Measurements from ENCODE around the gene GMDS.

GMDS gene

DNA sequence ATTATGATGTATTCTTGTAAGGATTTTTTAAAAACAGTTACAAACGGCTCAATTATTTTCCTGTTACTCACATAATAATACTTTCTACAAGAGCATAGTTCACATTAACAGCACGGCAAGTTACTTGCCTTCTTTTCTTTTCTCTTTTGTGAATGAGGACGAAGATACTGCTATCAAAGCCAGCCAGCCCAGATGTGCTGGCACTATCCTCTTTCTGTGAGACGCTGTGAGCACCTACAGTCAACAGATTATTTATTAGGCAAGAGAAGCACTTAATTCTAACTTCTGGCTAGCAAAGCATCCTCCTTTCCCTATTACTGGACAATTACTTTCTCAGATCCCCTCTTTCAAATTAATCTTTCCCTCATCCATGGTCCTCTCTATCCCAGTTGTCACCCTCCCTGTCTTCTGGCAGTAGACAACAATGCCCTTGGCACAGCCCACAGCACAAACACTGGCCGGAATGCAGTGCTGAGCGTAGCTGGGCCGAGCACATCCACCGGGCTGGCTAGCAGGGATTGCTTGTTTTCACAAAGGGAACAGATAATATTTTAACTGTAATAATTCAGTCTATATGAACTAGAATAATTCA, 373.6 kb downstream of the GMDS start:
- H3K4me3 ChIP-seq (ENCODE audit: low read length in 2 of 2): no peak overlapping the region
- H3K9me3 ChIP-seq (ENCODE audit: control insufficient read depth in 2 of 2, low read length in 2 of 2): no peaks in the 10 kb centered on the region
- peaks cover under 1 to 2% of the 10 kb centered on the region in 2 donors for H3K36me3 ChIP-seq (ENCODE audit: control insufficient read depth in 2 of 2, insufficient read depth in 2 of 2, low read length in 2 of 2)
- no peak overlapping the region for H3K9ac ChIP-seq (ENCODE audit: low read depth in 1 of 2, low read length in 2 of 2)
- H3K27me3 ChIP-seq (ENCODE audit: control insufficient read depth in 2 of 2, insufficient read depth in 2 of 2, low read length in 2 of 2): no peaks in the 10 kb centered on the region
- H3K27ac ChIP-seq (ENCODE audit: low read depth in 2 of 2, low read length in 2 of 2): no peak overlapping the region
- H3K4me1 ChIP-seq (ENCODE audit: control insufficient read depth in 2 of 2, insufficient read depth in 2 of 2, low read length in 2 of 2): no peaks in the 10 kb centered on the region

DNA sequence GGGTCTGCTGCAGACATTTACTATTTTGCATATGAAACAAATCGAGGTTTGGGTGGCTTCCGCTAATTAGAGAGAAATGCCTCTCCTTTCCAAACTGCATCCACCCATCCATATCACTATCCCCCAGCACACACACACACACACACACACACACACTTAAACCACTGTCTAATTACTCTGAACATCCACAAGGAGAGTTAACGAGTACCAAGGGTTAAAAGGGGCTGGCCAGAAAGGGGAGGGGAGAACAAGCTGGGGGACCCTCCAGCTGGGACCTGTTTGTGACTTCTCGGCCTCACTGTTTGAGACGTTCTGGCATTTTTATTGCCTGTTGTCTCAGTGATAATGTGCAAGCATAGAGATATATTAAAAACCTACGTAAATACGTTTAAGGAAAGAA, 374.5 kb downstream of the GMDS start:
- no peak overlapping the region for H3K9ac ChIP-seq (ENCODE audit: low read depth in 1 of 2, low read length in 2 of 2)
- no peaks in the 10 kb centered on the region for H3K27me3 ChIP-seq (ENCODE audit: control insufficient read depth in 2 of 2, insufficient read depth in 2 of 2, low read length in 2 of 2)
- H3K4me1 ChIP-seq (ENCODE audit: control insufficient read depth in 2 of 2, insufficient read depth in 2 of 2, low read length in 2 of 2): no peaks in the 10 kb centered on the region
- H3K27ac ChIP-seq (ENCODE audit: low read depth in 2 of 2, low read length in 2 of 2): no peak overlapping the region
- no peaks in the 10 kb centered on the region for H3K9me3 ChIP-seq (ENCODE audit: control insufficient read depth in 2 of 2, low read length in 2 of 2)
- H3K36me3 ChIP-seq (ENCODE audit: control insufficient read depth in 2 of 2, insufficient read depth in 2 of 2, low read length in 2 of 2): peaks cover 0 to 2% of the 10 kb centered on the region in 2 donors
- H3K4me3 ChIP-seq (ENCODE audit: low read length in 2 of 2): no peak overlapping the region

GRCh38 chr6:1870251-1870650, 375.2 kb downstream of the GMDS start:
- no peaks in the 10 kb centered on the region for H3K27me3 ChIP-seq (ENCODE audit: control insufficient read depth in 2 of 2, insufficient read depth in 2 of 2, low read length in 2 of 2)
- H3K9ac ChIP-seq (ENCODE audit: low read depth in 1 of 2, low read length in 2 of 2): no peak overlapping the region
- H3K4me1 ChIP-seq (ENCODE audit: control insufficient read depth in 2 of 2, insufficient read depth in 2 of 2, low read length in 2 of 2): no peaks in the 10 kb centered on the region
- H3K27ac ChIP-seq (ENCODE audit: low read depth in 2 of 2, low read length in 2 of 2): no peak overlapping the region
- no peak overlapping the region for H3K4me3 ChIP-seq (ENCODE audit: low read length in 2 of 2)
- H3K9me3 ChIP-seq (ENCODE audit: control insufficient read depth in 2 of 2, low read length in 2 of 2): no peaks in the 10 kb centered on the region
- H3K36me3 ChIP-seq (ENCODE audit: control insufficient read depth in 2 of 2, insufficient read depth in 2 of 2, low read length in 2 of 2): peaks cover 0 to 2% of the 10 kb centered on the region in 2 donors

- Histone ChIP-seq H3K27ac (ENCODE audit: low read depth in 2 of 2, low read length in 2 of 2) (no peak overlapping the region), H3K27me3 (ENCODE audit: control insufficient read depth in 2 of 2, insufficient read depth in 2 of 2, low read length in 2 of 2) (no peaks in the 10 kb centered on the region), H3K9ac (ENCODE audit: low read depth in 1 of 2, low read length in 2 of 2) (no peak overlapping the region), H3K9me3 (ENCODE audit: control insufficient read depth in 2 of 2, low read length in 2 of 2) (no peaks in the 10 kb centered on the region), H3K4me3 (ENCODE audit: low read length in 2 of 2) (no peak overlapping the region), H3K4me1 (ENCODE audit: control insufficient read depth in 2 of 2, insufficient read depth in 2 of 2, low read length in 2 of 2) (no peaks in the 10 kb centered on the region), H3K36me3 (ENCODE audit: control insufficient read depth in 2 of 2, insufficient read depth in 2 of 2, low read length in 2 of 2) (peaks cover 0 to 2% of the 10 kb centered on the region in 2 donors)
These were observed 375.6 kb downstream of the GMDS start for GRCh38 chr6:1869769-1870168.

DNA sequence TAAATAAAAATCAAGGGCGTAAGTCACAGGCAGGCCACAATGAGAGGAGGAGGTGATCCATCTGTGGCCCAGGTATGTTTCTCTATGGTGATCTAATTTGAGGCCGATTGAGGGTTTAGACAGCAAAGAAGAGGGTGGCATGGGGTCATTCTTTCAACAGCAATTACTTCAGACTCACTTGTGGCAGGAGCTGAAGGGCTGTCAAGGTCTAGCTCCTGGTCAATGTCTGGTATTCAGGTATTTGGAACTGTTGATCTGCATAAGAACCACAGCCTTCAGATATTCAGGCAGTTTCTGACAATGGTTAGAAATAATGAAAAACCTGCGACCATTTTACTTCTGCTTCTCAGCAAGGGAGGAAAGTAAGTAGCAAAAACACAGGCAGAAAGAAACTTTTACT, 376.1 kb downstream of the GMDS start:
- no peaks in the 10 kb centered on the region for H3K4me1 ChIP-seq (ENCODE audit: control insufficient read depth in 2 of 2, insufficient read depth in 2 of 2, low read length in 2 of 2)
- no peak overlapping the region for H3K9ac ChIP-seq (ENCODE audit: low read depth in 1 of 2, low read length in 2 of 2)
- no peaks in the 10 kb centered on the region for H3K9me3 ChIP-seq (ENCODE audit: control insufficient read depth in 2 of 2, low read length in 2 of 2)
- H3K4me3 ChIP-seq (ENCODE audit: low read length in 2 of 2): no peak overlapping the region
- no peak overlapping the region for H3K27ac ChIP-seq (ENCODE audit: low read depth in 2 of 2, low read length in 2 of 2)
- H3K27me3 ChIP-seq (ENCODE audit: control insufficient read depth in 2 of 2, insufficient read depth in 2 of 2, low read length in 2 of 2): no peaks in the 10 kb centered on the region
- H3K36me3 ChIP-seq (ENCODE audit: control insufficient read depth in 2 of 2, insufficient read depth in 2 of 2, low read length in 2 of 2): peaks cover 0 to 2% of the 10 kb centered on the region in 2 donors

GRCh38 chr6:1868561-1869261, 376.7 kb downstream of the GMDS start:
- Histone ChIP-seq H3K4me1 (ENCODE audit: control insufficient read depth in 2 of 2, insufficient read depth in 2 of 2, low read length in 2 of 2) (no peaks in the 10 kb centered on the region), H3K4me3 (ENCODE audit: low read length in 2 of 2) (no peak overlapping the region), H3K9me3 (ENCODE audit: control insufficient read depth in 2 of 2, low read length in 2 of 2) (no peaks in the 10 kb centered on the region), H3K9ac (ENCODE audit: low read depth in 1 of 2, low read length in 2 of 2) (no peak overlapping the region), H3K27me3 (ENCODE audit: control insufficient read depth in 2 of 2, insufficient read depth in 2 of 2, low read length in 2 of 2) (no peaks in the 10 kb centered on the region), H3K27ac (ENCODE audit: low read depth in 2 of 2, low read length in 2 of 2) (no peak overlapping the region), H3K36me3 (ENCODE audit: control insufficient read depth in 2 of 2, insufficient read depth in 2 of 2, low read length in 2 of 2) (no peaks in the 10 kb centered on the region)

DNA sequence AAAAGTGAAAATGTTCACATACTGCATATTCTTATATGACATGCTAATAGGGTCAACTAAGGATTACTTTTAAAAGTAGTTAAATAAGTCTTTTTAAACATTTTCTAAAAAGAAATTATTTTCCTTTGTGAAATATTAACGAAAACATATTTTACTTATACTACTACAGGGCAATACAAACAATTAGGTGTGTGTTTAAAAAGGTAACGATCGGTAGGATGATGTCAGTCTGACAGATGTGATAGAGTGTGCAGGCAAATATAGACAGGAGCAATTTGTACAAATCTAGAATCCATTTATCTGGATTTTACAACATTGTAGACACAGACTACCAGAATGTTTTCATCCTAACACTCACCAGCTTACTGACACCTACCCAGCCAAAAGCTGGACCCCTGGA, 378.2 kb downstream of the GMDS start:
- Histone ChIP-seq H3K36me3 (ENCODE audit: control insufficient read depth in 2 of 2, insufficient read depth in 2 of 2, low read length in 2 of 2) (no peaks in the 10 kb centered on the region), H3K9ac (ENCODE audit: low read depth in 1 of 2, low read length in 2 of 2) (no peak overlapping the region), H3K4me3 (ENCODE audit: low read length in 2 of 2) (no peak overlapping the region), H3K27me3 (ENCODE audit: control insufficient read depth in 2 of 2, insufficient read depth in 2 of 2, low read length in 2 of 2) (no peaks in the 10 kb centered on the region), H3K4me1 (ENCODE audit: control insufficient read depth in 2 of 2, insufficient read depth in 2 of 2, low read length in 2 of 2) (no peaks in the 10 kb centered on the region), H3K27ac (ENCODE audit: low read depth in 2 of 2, low read length in 2 of 2) (no peak overlapping the region), H3K9me3 (ENCODE audit: control insufficient read depth in 2 of 2, low read length in 2 of 2) (no peaks in the 10 kb centered on the region)

DNA sequence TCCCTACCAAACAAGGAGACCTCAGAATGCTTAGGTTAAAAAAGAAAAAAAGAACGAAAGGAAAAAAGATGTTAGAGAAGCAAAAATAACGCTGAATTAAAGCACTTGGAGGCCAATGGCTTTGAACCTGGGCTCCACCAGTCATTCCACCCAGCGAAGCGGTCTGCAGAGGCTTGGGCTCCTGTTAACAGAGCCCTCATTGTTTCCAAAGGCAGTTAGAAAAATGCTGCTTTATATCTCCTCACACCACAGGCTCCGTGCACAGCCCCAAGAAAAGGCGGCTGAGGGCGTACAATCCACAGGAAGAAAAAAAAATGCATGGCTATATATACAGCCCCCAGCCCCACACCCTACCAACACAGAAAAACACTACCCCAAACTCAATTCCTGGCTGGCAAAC, 379.8 kb downstream of the GMDS start:
- no peaks in the 10 kb centered on the region for H3K36me3 ChIP-seq (ENCODE audit: control insufficient read depth in 2 of 2, insufficient read depth in 2 of 2, low read length in 2 of 2)
- H3K27ac ChIP-seq (ENCODE audit: low read depth in 2 of 2, low read length in 2 of 2): no peak overlapping the region
- no peaks in the 10 kb centered on the region for H3K4me1 ChIP-seq (ENCODE audit: control insufficient read depth in 2 of 2, insufficient read depth in 2 of 2, low read length in 2 of 2)
- no peak overlapping the region for H3K9ac ChIP-seq (ENCODE audit: low read depth in 1 of 2, low read length in 2 of 2)
- H3K9me3 ChIP-seq (ENCODE audit: control insufficient read depth in 2 of 2, low read length in 2 of 2): no peaks in the 10 kb centered on the region
- H3K27me3 ChIP-seq (ENCODE audit: control insufficient read depth in 2 of 2, insufficient read depth in 2 of 2, low read length in 2 of 2): no peaks in the 10 kb centered on the region
- no peak overlapping the region for H3K4me3 ChIP-seq (ENCODE audit: low read length in 2 of 2)

DNA sequence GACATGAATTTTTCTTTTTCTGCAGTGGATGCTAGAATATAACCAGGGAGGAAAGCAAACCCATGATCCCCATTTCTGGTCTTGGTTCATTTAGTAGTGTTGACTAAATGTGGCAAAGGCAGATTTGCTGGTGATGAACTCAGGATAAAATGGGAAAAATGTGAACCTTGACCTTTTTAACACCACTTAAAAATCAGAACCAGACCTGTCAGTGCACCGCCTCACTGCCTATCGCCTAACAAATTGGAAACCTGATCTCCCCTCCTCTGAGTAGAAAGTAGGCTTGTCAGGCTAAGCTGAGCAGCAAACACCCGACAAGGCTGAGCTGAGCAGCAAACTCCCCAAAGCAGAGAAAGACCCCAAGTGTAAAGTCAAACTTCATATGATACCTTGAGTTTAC, 380.9 kb downstream of the GMDS start:
- Histone ChIP-seq H3K9ac (ENCODE audit: low read depth in 1 of 2, low read length in 2 of 2) (no peak overlapping the region), H3K27ac (ENCODE audit: low read depth in 2 of 2, low read length in 2 of 2) (no peak overlapping the region), H3K4me3 (ENCODE audit: low read length in 2 of 2) (no peak overlapping the region), H3K36me3 (ENCODE audit: control insufficient read depth in 2 of 2, insufficient read depth in 2 of 2, low read length in 2 of 2) (no peaks in the 10 kb centered on the region), H3K9me3 (ENCODE audit: control insufficient read depth in 2 of 2, low read length in 2 of 2) (no peaks in the 10 kb centered on the region), H3K27me3 (ENCODE audit: control insufficient read depth in 2 of 2, insufficient read depth in 2 of 2, low read length in 2 of 2) (no peaks in the 10 kb centered on the region), H3K4me1 (ENCODE audit: control insufficient read depth in 2 of 2, insufficient read depth in 2 of 2, low read length in 2 of 2) (no peaks in the 10 kb centered on the region)

DNA sequence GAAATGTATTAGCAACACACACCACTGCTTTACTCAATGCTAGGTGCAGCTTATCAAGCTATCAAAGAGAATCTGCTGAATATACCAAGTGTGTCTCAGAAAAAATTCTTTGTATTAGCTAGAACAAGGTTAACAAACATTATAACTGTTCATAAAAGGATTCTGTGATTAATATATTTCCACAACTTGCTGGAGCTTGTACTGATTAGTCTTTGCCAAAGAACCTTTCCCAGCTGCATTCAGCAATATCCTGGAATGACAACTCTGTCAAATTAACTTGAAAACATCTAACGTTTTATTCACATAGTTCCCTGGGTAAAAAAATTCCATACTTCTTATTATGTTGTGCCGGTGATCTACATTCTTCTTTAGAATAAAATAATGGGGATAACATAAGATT, 383.0 kb downstream of the GMDS start:
- Histone ChIP-seq H3K36me3 (ENCODE audit: control insufficient read depth in 2 of 2, insufficient read depth in 2 of 2, low read length in 2 of 2) (peaks cover 2 to 4% of the 10 kb centered on the region in 2 donors), H3K9me3 (ENCODE audit: control insufficient read depth in 2 of 2, low read length in 2 of 2) (no peaks in the 10 kb centered on the region), H3K4me1 (ENCODE audit: control insufficient read depth in 2 of 2, insufficient read depth in 2 of 2, low read length in 2 of 2) (no peaks in the 10 kb centered on the region), H3K27ac (ENCODE audit: low read depth in 2 of 2, low read length in 2 of 2) (no peak overlapping the region), H3K27me3 (ENCODE audit: control insufficient read depth in 2 of 2, insufficient read depth in 2 of 2, low read length in 2 of 2) (no peaks in the 10 kb centered on the region), H3K9ac (ENCODE audit: low read depth in 1 of 2, low read length in 2 of 2) (no peak overlapping the region), H3K4me3 (ENCODE audit: low read length in 2 of 2) (no peak overlapping the region)
